IMR-90 (cell line): ENCODE data around the gene ADGRV1. TPM values are rescaled to one million over a fixed set of nuclear protein-coding genes. Genes with fewer than 3 reads are reported as not detected.

Source experiments
- ATAC-seq: fragments of 200-7000 bp; cut with Tn5 transposase; 2 replicates; pipeline ENCODE4 v1.9.1; 2020; ENCODE audit warnings: low read depth, mild to moderate bottlenecking, moderate library complexity
- BruUV-seq: library from RNA; stranded (reverse); fragments of 400-500 nt; replicated peaks from 2 replicates; lab custom pipeline; 2021; lab: Mats Ljungman, UMichigan
- CTCF ChIA-PET: fragments of 300-600 bp; formaldehyde crosslinking; extraction: SDS; loops from one replicate; lab custom pipeline; 2021; ENCODE audit warnings: antibody characterized with exemption; lab: Yijun Ruan, JAX
- POLR2A ChIA-PET: fragments of 300-600 bp; sonication (Branson Sonifier 250); formaldehyde crosslinking; loops from one replicate; lab custom pipeline; 2022; ENCODE audit warnings: antibody characterized with exemption; ENCODE audit not compliant: unreplicated experiment; lab: Charles Lee
- DNase-seq: peaks from one replicate; pipeline ENCODE4 v3.0.0; 2013
- H2AFZ ChIP-seq: replicated peaks from 2 replicates; pipeline ENCODE3; 2013; ENCODE audit warnings: low read length, mild to moderate bottlenecking; ENCODE audit not compliant: poor library complexity
- H2AK5ac ChIP-seq: 2 replicates; pipeline ENCODE4 v1.6.1; 2013; ENCODE audit warnings: low read depth, low read length, inconsistent platforms
- H2AK9ac ChIP-seq: replicated peaks from 2 replicates; pipeline ENCODE3; 2013; ENCODE audit warnings: mild to moderate bottlenecking, low read depth, low read length, moderate library complexity; ENCODE audit not compliant: poor library complexity
- H2BK120ac ChIP-seq: 2 replicates; pipeline ENCODE4 v1.6.1; 2013; ENCODE audit warnings: low read depth, low read length, inconsistent platforms
- H2BK15ac ChIP-seq: 3 replicates; pipeline ENCODE4 v1.6.1; 2013; ENCODE audit warnings: low read depth, low read length, inconsistent platforms
- H2BK20ac ChIP-seq: 2 replicates; pipeline ENCODE4 v1.6.1; 2013; ENCODE audit warnings: low read depth, mild to moderate bottlenecking, inconsistent platforms, low read length, moderate library complexity
- H2BK5ac ChIP-seq: 2 replicates; pipeline ENCODE4 v1.6.1; 2013; ENCODE audit warnings: mild to moderate bottlenecking, low read depth, low read length, inconsistent platforms; ENCODE audit not compliant: poor library complexity, severe bottlenecking
- H3K14ac ChIP-seq: replicated peaks from 2 replicates; pipeline ENCODE4 v1.6.1; 2013; ENCODE audit warnings: low read depth, low read length, inconsistent platforms
- H3K18ac ChIP-seq: 2 replicates; pipeline ENCODE4 v1.6.1; 2013; ENCODE audit warnings: low read depth, low read length, control low read depth
- H3K23ac ChIP-seq: 2 replicates; pipeline ENCODE4 v1.6.1; 2013; ENCODE audit warnings: low read depth, low read length, inconsistent platforms
- H3K27ac ChIP-seq: 2 replicates; pipeline ENCODE4 v1.5.1; 2013; ENCODE audit warnings: mild to moderate bottlenecking, control low read depth, low read length; ENCODE audit not compliant: insufficient read depth
- H3K27me3 ChIP-seq: 2 replicates; pipeline ENCODE4 v1.6.1; 2013; ENCODE audit warnings: low read length; ENCODE audit not compliant: control insufficient read depth, insufficient read depth
- H3K36me3 ChIP-seq: 2 replicates; pipeline ENCODE4 v1.6.1; 2013; ENCODE audit warnings: low read length, mixed read lengths; ENCODE audit not compliant: control insufficient read depth, insufficient read depth
- H3K4ac ChIP-seq: 2 replicates; pipeline ENCODE4 v1.6.1; 2013; ENCODE audit warnings: low read depth, low read length, inconsistent platforms
- H3K4me1 ChIP-seq: 2 replicates; pipeline ENCODE4 v1.6.1; 2013; ENCODE audit warnings: low read length, mixed read lengths; ENCODE audit not compliant: control insufficient read depth, insufficient read depth
- H3K4me2 ChIP-seq: 2 replicates; pipeline ENCODE4 v1.6.1; 2013; ENCODE audit warnings: low read depth, mild to moderate bottlenecking, control low read depth, low read length, moderate library complexity
- H3K4me3 ChIP-seq: 2 replicates; pipeline ENCODE4 v1.5.1; 2013; ENCODE audit warnings: low read depth, mild to moderate bottlenecking, control low read depth, low read length, moderate library complexity; ENCODE audit not compliant: insufficient read depth
- H3K56ac ChIP-seq: 2 replicates; pipeline ENCODE4 v1.6.1; 2013; ENCODE audit warnings: low read length, inconsistent platforms; ENCODE audit not compliant: insufficient read depth; ENCODE audit errors: extremely low read depth
- H3K79me1 ChIP-seq, 2 experiments: 2 replicates each; pipeline ENCODE4 v1.6.1; 2013; ENCODE audit warnings: low read length in 2 of 2, inconsistent platforms in 1 of 2, low read depth in 1 of 2
- H3K9ac ChIP-seq: 2 replicates; pipeline ENCODE4 v1.6.1; 2013; ENCODE audit warnings: low read depth, low read length, control low read depth
- H3K9me1 ChIP-seq: 2 replicates; pipeline ENCODE4 v1.6.1; 2013; ENCODE audit warnings: low read length, inconsistent platforms; ENCODE audit not compliant: insufficient read depth
- H3K9me3 ChIP-seq: 2 replicates; pipeline ENCODE4 v1.6.1; 2013; ENCODE audit warnings: low read length; ENCODE audit not compliant: control insufficient read depth, insufficient read depth
- H4K20me1 ChIP-seq: 2 replicates; pipeline ENCODE4 v1.6.1; 2013; ENCODE audit warnings: low read length, inconsistent platforms; ENCODE audit not compliant: insufficient read depth
- H4K5ac ChIP-seq: 2 replicates; pipeline ENCODE4 v1.6.1; 2013; ENCODE audit warnings: mild to moderate bottlenecking, low read depth, low read length, control low read depth
- H4K8ac ChIP-seq, 2 experiments: 2 replicates each; pipeline ENCODE4 v1.6.1; 2013; ENCODE audit warnings: low read depth in 2 of 2, low read length in 2 of 2, control low read depth in 1 of 2, inconsistent platforms in 1 of 2
- H4K91ac ChIP-seq: 2 replicates; pipeline ENCODE4 v1.6.1; 2013; ENCODE audit warnings: low read depth, low read length, inconsistent platforms; ENCODE audit not compliant: insufficient read depth
- MAFK ChIP-seq: IDR thresholded peaks from 2 replicates; pipeline ENCODE4 v1.6.1; 2012; ENCODE audit warnings: low read depth, low read length, improper control_type of control experiment
- RFX5 ChIP-seq: IDR thresholded peaks from 2 replicates; pipeline ENCODE4 v1.8.0; 2012; ENCODE audit warnings: low read depth, mild to moderate bottlenecking, low read length, moderate library complexity
- dilution Hi-C: fragments of 300-500 bp; cut with HindIII; formaldehyde crosslinking; loops from one replicate; pipeline ENCODE4 v1.14.3; 2018; ENCODE audit warnings: low sequenced_read_pairs; ENCODE audit not compliant: unreplicated experiment
- in situ Hi-C: fragments of 300-500 bp; cut with MboI; formaldehyde crosslinking; loops from 3 replicates; pipeline ENCODE4 v1.14.3; 2019; ENCODE audit warnings: low sequenced_read_pairs, inconsistent platforms, mixed read lengths
- intact Hi-C: fragments of 100-400 bp; cut with micrococcal nuclease; formaldehyde crosslinking; loops from 2 replicates; pipeline ENCODE4 v1.10.0; 2022
- polyA plus RNA-seq, 3 experiments: library from polyadenylated mRNA; depleted of rRNA; stranded (reverse); fragments of >200 nt; gene quantifications; 2 replicates each; pipeline ENCODE4 v1.2.3, GENCODE V29; 2012; ENCODE audit warnings: low replicate concordance in 1 of 3
- total RNA-seq: library from RNA; depleted of rRNA; stranded (reverse); fragments of >200 nt; gene quantifications from 2 replicates; pipeline ENCODE4 v1.2.3, GENCODE V29; 2012

Gene ADGRV1
- total and polyA plus RNA-seq, 2 of the 4 experiments (the other 2 are of a cell fraction): under 0.01 TPM; not detected in 1

- H3K79me1 ChIP-seq: no peaks in the 10 kb centered on the region
- H3K4me2 ChIP-seq: no peak overlapping the region
- in situ Hi-C loops: no loop called here
- no peaks in the 10 kb centered on the region for H3K9me1 ChIP-seq
- no peaks in the 10 kb centered on the region for H4K20me1 ChIP-seq
- TF ChIP-seq RFX5 (no peak), MAFK (peak; percentile 28; the same call in 1 of the 2 replicates)
- no peak overlapping the region for H4K91ac ChIP-seq
- no peak overlapping the region for H3K18ac ChIP-seq
- no peak overlapping the region for H3K27ac ChIP-seq
- H3K9me3 ChIP-seq: 0 out of 2 replicates have a peak, but pooled peaks cover 1% of the 10 kb centered on the region
- no TSS peak for BruUV-seq
- no peak overlapping the region for H4K8ac ChIP-seq
- ChIA-PET POLR2A (no interaction called here), CTCF (interaction anchor here (0.7 kb wide), 1 partner anchor 42 kb away, joined by 3 read pairs; no protein-coding TSS in a partner anchor)
- no peak overlapping the region for H2BK5ac ChIP-seq
- H3K27me3 ChIP-seq: no peaks in the 10 kb centered on the region
- H2AK9ac ChIP-seq: no peak overlapping the region
- H3K56ac ChIP-seq: no peak overlapping the region
- DNase-seq (no peak), ATAC-seq (no peak)
- H2AFZ ChIP-seq: no peak overlapping the region
- no peak overlapping the region for H3K14ac ChIP-seq
- no peaks in the 10 kb centered on the region for H3K36me3 ChIP-seq
- no peak overlapping the region for H2BK120ac ChIP-seq
- no peak overlapping the region for H2BK15ac ChIP-seq
- H2BK20ac ChIP-seq: no peak overlapping the region
- no peak overlapping the region for H3K4me3 ChIP-seq
- H3K9ac ChIP-seq: no peak overlapping the region
- intact Hi-C loops: no loop called here
- H3K23ac ChIP-seq: no peak overlapping the region
- H3K4me1 ChIP-seq: no peaks in the 10 kb centered on the region
- dilution Hi-C loops: no loop called here
- no peak overlapping the region for H4K5ac ChIP-seq
- H2AK5ac ChIP-seq: no peak overlapping the region
- no peak overlapping the region for H3K4ac ChIP-seq
These were observed 400.7 kb downstream of the ADGRV1 start for GRCh38 chr5:90959262-90959661.
